ENCODE results near the gene CLMN.

Gene CLMN

GRCh38 chr14:95134304-95134933 lies 185.3 kb downstream of the CLMN start:
- no peak for DNase-seq

GRCh38 chr14:95133282-95133681 lies 186.4 kb downstream of the CLMN start:
- no peak for DNase-seq

GRCh38 chr14:95132760-95133159 lies 186.9 kb downstream of the CLMN start:
- peak; percentile 21 for DNase-seq

All from fibroblast of skin of back (primary cell).